ENCODE data around the gene GNPDA2. TPM values are rescaled to one million over a fixed set of nuclear protein-coding genes. Genes with fewer than 3 reads are reported as not detected.

Gene GNPDA2
- total and polyA plus RNA-seq, 9 of the 15 experiments (the other 6 are each of a cell fraction or from before 2014, with no cell fraction given), result 10.6 to 20.4 (median 13.0) TPM

Other genes with a start within 250 kb of the GNPDA2 start
- not detected in 2 replicates for gene YIPF7, start 74.9 kb downstream of the GNPDA2 start, total RNA-seq (2014; rRNA removed)
- gene YIPF7, start 74.9 kb downstream of the GNPDA2 start, total RNA-seq (2014; rRNA removed; fragmentation: Illumina TruSeq; extraction: Trizol), result not detected in 2 replicates
- gene YIPF7, start 74.9 kb downstream of the GNPDA2 start, total RNA-seq (2015; rRNA removed; fragmentation: Illumina TruSeq; extraction: Trizol), result not detected in 2 replicates
- gene YIPF7, start 74.9 kb downstream of the GNPDA2 start, total RNA-seq (2021), result not detected in 2 replicates
- 0.14 TPM in 1 of 2 replicates, not detected in the other for gene YIPF7, start 74.9 kb downstream of the GNPDA2 start, polyA plus RNA-seq (2011; rRNA removed)
- not detected in 2 replicates for gene YIPF7, start 74.9 kb downstream of the GNPDA2 start, polyA plus RNA-seq (2014; fragmentation: Illumina TruSeq; extraction: Trizol)
- gene YIPF7, start 74.9 kb downstream of the GNPDA2 start, polyA plus RNA-seq (2014; fragmentation: Nextera tagmentation; extraction: Ambion mirVana), result not detected
- gene YIPF7, start 74.9 kb downstream of the GNPDA2 start, polyA plus RNA-seq (2014; rRNA removed), result not detected in 2 replicates
- gene GUF1, start 48.1 kb downstream of the GNPDA2 start, total RNA-seq (2014; rRNA removed), result 20.6 and 26.1 TPM in 2 replicates
- 35.7 and 38.3 TPM in 2 replicates for gene GUF1, start 48.1 kb downstream of the GNPDA2 start, total RNA-seq (2014; rRNA removed; fragmentation: Illumina TruSeq; extraction: Trizol)
- 32.0 and 32.4 TPM in 2 replicates for gene GUF1, start 48.1 kb downstream of the GNPDA2 start, total RNA-seq (2015; rRNA removed; fragmentation: Illumina TruSeq; extraction: Trizol)
- gene GUF1, start 48.1 kb downstream of the GNPDA2 start, total RNA-seq (2021), result 37.0 and 38.5 TPM in 2 replicates
- gene GUF1, start 48.1 kb downstream of the GNPDA2 start, polyA plus RNA-seq (2011; rRNA removed), result 20.9 and 25.0 TPM in 2 replicates
- gene GUF1, start 48.1 kb downstream of the GNPDA2 start, polyA plus RNA-seq (2014; fragmentation: Illumina TruSeq; extraction: Trizol), result 35.7 and 47.5 TPM in 2 replicates
- gene GUF1, start 48.1 kb downstream of the GNPDA2 start, polyA plus RNA-seq (2014; fragmentation: Nextera tagmentation; extraction: Ambion mirVana), result 10 to 100 TPM in 1 of 2 experiments, 1 to 10 TPM in 1; 8.1 to 13.1 TPM
- 18.6 and 23.1 TPM in 2 replicates for gene GUF1, start 48.1 kb downstream of the GNPDA2 start, polyA plus RNA-seq (2014; rRNA removed)

Measured in K562 (cell line).